GM10847 (cell line): Measurements from ENCODE around the gene ZCCHC24.

Experiments used
- POLR2A ChIP-seq: IDR thresholded peaks from 2 replicates; pipeline ENCODE4 v1.6.1; 2011; ENCODE audit not compliant: insufficient read length; ENCODE audit errors: extremely low read depth

ZCCHC24 gene

DNA sequence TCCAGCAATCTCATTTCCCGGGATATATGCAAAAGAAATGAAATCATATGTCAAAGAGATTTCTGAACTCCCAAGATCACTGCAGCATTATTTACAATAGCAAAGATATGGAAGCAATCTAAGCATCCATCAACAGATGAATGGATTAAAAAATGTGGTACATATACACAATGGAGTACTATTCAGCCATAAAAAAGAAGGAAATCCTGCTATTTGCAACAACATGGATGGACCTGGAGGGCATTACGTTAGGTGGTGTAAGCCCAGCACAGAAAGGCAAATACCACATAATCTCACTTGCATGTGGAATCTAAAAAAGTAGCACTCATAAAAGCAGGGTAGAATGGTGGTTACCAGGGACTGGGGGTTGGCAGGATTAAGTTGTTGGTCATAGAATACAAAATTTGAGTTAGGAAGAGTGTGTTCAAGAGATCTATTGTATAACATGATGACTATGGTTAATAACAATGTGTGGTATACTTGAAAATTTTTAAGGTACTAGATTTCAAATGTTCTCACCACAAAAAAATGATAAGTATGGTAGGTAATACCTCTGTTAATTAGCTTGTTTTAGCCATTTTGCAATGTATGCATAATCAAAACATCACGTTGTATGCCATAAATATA lies 34.0 kb upstream of the ZCCHC24 start:
- TF ChIP-seq POLR2A = no peak

GRCh38 chr10:79477456-79477855 lies 32.0 kb upstream of the ZCCHC24 start:
- TF ChIP-seq POLR2A = no peak

DNA sequence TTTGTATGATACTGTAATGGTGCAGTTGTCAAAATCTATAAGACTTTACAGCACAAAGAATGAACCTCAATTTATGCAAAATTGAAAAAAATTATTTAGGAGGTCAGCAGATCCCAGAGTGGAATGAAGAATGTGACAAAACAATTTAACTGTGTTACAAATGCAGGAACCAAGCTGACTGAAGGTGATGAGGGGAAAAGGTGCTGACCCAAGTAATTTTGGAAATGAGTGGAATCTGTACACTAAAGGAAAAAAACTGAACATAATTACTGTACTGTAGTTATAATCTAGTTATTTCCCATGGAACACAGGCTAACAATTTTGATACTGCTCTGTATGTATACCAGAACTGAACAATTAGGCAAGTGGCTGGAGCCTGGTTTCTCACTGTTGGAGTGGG lies 31.2 kb upstream of the ZCCHC24 start:
- no peak for TF ChIP-seq POLR2A

DNA sequence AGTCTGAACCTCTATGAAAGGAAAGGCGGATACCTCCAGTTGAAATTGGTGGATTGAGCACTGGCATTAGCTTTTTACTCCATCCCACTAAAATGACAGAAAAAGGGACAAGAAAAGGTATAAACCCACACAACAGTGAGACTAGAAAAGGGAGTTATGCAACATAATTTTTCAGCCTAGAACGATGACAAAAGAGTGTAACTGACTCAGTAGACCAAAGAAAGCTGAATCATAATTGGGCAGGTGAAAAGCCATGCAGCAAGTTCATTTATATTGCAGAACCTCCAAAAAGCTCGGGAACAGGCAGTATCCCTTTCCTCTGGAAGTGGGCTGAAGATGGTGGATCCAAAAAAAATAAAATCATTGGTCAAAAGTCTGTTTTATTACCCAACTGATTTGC lies 30.5 kb upstream of the ZCCHC24 start:
- TF ChIP-seq POLR2A = no peak

- TF ChIP-seq POLR2A = no peak
These were observed 29.8 kb upstream of the ZCCHC24 start for GRCh38 chr10:79475119-79475653.

DNA sequence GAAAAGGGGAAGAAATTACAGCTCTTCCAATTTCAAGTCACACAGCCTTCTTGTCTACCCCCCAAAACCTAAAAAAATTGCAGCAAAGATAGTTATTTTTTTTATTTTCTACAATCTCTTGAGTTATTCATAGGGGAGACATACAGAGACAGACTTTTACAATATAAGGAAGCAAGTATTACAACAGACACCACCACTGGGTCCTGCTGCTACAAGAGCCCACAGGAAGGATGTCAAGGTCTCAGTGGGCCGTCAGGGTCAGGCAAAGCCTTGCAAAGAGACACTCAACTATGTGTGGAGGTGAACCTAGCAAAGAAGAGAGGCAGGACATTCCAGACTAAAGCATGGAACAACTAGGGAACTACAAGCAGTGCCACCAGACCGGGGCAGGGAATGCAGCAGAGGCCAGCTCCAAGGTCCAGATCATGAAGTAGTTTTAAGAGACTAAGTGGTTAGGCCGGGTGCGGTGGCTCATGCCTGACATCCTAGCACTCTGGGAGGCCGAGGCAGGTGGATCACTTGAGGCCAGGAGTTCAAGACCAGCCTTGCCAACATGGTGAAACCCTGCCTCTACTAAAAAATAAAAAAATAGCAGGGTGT lies 28.2 kb upstream of the ZCCHC24 start:
- no peak for TF ChIP-seq POLR2A

DNA sequence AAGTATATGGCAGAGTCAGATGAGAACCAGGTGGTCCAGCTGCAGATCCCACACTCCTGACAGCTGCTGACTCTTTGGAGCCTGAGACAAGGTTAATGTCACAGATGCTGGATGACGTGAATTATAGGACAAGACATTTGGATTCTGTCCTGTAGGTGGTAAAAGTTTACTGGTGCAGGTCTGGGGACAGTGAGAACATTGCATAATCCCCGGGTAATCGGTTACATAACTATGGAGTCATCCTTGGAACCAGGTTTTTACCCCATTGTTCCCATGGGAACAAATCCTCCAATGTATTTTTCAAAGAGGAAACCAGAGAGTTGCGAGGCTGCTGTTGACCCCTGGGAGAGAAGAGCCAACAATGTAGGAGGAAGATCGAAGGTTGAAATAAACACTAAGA lies 27.5 kb upstream of the ZCCHC24 start:
- no peak for TF ChIP-seq POLR2A

GRCh38 chr10:79472449-79472848 lies 27.0 kb upstream of the ZCCHC24 start:
- no peak for TF ChIP-seq POLR2A

- TF ChIP-seq POLR2A = no peak
These were observed 26.4 kb upstream of the ZCCHC24 start for GRCh38 chr10:79471776-79472175.

DNA sequence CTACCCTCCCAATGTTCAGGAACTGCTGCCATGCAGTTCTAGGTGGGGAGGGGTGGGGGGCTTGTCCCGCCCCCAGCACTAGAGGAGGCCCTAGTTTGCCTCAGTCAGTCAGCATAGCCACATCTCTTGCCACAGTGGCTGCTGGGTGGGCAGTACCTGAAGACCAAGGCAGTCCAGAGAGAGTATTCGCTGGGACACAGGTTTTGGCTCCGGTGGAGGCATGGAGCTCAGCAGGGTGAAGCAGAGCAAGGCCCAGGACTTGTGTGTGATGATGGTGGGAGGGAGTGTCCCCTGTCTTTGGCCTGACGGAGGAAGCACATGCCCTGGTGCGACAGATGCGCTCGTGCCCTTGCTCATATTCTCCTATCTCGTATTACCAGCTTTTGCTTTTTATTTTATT lies 24.7 kb upstream of the ZCCHC24 start:
- no peak for TF ChIP-seq POLR2A

GRCh38 chr10:79468841-79469585 lies 23.6 kb upstream of the ZCCHC24 start:
- no peak for TF ChIP-seq POLR2A

DNA sequence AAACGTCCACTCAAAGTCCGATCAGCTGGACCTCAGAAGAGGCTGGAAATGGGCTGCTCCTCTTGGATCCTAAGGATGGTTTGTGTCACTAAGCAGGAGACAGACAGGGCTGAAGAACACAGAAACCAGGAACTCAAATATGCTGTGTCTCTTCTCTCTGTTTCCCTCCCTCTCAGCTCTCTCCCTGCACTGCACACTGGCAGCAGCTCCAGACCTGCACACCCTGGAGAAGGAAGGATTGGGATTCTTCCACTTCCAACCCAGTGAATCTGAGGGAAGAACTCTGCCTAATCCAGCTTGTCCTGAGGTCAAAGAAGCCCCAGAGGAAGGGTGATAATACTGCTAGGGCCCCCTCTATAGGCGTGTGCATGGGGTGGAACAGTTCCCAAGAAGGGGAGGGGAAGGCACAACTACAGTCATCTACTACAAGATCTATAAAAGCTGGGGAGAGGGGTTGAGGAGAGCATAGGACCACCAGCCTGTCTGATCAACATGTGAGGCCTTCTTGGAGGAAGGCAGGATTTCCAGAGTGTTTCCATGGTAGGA lies 22.7 kb upstream of the ZCCHC24 start:
- TF ChIP-seq POLR2A = no peak

DNA sequence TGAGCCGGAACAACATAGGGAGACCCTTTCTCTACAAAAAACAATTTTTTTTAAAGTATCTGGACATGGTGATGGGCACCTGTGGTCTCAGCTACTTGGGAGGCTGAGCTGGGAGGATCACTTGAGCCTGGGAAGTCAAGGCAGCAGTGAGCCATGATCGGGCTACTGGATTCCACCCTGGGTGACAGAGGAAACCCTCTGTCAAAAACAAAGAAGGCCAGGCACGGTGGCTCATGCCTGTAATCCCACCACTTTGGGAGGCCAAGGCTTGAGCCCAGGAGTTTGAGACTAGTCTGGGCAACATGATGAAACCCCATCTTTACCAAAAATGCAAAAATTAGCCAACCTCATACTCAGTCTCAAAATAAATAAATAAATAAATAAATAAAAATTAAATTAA lies 19.9 kb upstream of the ZCCHC24 start:
- no peak for TF ChIP-seq POLR2A

- TF ChIP-seq POLR2A = no peak
These were observed 18.4 kb upstream of the ZCCHC24 start for GRCh38 chr10:79463578-79464496.

GRCh38 chr10:79460687-79461086 lies 15.3 kb upstream of the ZCCHC24 start:
- TF ChIP-seq POLR2A = no peak
